Measurements from ENCODE around the gene CACNA2D3.

GRCh38 chr3:54866251-54866650 is 743.9 kb downstream of the CACNA2D3 start:
- TF ChIP-seq EZH2 (IDR thresholded peaks at IDR 0.05; ENCODE audit: insufficient read depth, poor library complexity, severe bottlenecking) (no peak), EZH2phosphoT487 (IDR thresholded peaks at IDR 0.05; ENCODE audit: insufficient read depth, low read depth) (no peak)
